Inferior parietal cortex (tissue), 1 donor: ENCODE data around the gene MEOX2.

Experiments used
- DNase-seq: peaks from one replicate; pipeline ENCODE4 v3.0.0-alpha.2; 2016; ENCODE audit errors: extremely low spot score

MEOX2 gene

DNA sequence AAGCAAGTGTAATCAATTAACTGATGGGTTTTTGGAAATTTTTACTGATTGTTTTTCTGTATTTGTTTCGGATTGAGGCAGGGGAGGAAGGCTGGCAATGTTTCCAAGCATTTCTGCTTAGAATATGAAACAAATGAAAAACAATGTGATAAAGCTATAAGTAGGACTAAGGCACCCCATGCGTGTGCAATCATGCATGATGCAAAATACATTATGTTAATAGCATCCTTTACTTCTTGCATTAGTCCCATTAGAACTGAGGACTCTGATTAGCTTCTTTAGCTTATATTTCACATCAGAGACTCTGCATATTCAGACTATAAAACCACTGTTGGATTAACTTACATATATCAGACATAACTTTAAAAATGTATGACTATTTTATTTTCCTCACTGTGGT, 76.0 kb downstream of the MEOX2 start:
- no peak for DNase-seq

DNA sequence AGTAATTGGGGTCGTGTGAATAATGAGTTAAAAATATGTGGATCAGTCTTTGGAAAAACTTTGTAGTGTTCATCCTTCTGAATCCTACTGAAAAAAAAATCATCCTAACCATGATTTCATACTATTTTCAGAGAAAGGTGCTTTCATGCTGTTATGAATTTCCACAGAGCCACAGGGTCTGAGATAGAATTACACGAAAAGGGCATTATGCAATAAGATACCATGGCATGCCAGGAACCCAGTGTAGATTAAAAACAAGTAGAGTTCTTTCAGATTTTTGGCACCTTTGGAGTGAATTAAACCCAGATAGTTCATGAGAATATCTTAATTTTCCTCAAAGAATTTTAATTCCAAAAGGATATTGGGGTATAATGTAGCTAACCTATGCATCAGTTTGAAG, 77.2 kb downstream of the MEOX2 start:
- no peak for DNase-seq

DNA sequence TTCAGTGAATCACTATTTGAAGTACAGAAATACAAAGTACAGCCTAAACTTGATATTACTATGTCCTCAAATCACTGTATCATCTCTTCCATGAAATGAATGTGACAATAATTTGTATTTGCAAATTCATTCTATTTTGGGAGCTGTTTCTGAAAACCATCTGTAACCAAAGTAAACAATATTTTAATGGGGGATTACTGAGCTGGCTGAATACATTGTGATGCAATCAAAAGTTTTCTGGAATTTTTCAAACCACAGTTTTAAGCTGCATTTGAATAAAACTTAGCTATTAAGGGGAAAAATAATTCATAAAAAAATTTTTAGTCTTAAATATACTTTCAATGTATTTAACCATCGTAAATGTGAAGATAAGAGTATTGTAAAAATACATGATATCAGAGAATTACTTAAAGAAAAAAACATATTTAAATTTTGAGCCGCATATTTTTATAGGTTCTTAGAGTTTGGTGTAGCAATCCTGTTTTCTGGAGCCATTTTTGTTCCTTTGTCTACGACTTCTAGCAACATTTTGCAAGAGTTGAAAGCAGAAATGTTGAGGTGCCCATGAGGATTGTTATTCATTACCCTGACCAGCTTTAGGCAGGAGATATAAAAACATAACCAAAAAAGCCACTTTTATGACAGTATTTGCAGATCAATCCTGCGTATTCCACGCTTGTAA, 78.8 kb downstream of the MEOX2 start:
- no peak for DNase-seq

DNA sequence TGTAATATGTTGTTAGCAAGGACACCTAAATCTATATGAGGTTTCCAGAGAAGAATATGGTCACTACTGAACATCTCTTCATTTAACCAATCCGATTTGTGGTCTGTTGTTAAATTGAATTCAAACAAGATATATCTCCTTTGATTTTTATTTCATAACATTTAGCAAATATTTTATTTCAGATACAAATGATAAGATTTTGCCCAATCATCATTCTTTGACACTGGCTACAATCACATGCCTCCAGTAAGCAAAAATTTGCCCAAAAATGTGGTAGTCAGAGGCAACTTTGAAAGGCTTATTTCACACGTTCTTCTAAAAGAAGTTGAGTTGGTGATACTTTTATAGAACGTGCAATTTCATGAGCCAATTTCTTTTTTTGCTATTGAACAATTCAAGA, 79.9 kb downstream of the MEOX2 start:
- DNase-seq: no peak

DNA sequence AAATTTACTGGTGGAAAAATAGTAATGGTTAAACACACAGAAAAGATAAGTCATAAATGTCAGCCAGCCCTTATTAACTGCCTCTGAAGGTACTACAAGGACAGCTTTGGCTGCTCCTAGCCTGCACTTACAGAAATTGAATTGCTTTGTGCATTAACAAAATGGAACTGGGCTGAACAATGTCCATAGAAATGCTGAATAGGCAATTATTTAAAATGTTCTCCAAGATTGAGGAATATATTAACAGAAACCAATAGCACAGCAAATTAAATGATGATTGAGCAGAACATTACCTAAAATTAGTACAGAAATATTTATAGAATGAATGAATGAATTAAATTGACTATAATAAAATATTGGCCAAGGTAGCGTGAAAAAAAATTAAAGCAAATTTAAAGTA, 82.3 kb downstream of the MEOX2 start:
- no peak for DNase-seq

DNA sequence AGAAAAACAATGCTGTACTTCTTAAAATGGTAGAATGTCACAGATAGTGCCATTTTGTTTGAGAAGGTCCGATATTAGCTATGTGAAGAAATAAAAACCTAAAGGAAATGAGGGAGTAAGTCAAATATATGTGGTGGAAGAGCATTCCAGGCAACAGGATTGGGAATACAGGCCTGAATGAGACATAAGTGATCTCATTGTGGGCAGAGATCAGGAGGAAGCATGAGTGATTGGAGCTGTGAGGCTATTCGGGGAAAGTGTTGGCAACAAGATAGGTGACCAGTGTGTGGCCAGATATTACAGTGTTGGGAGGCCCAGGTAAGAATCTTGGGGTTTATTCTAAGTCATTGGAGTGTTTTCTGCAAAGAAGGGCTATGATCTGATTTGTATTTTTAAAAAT, 83.4 kb downstream of the MEOX2 start:
- no peak for DNase-seq

DNA sequence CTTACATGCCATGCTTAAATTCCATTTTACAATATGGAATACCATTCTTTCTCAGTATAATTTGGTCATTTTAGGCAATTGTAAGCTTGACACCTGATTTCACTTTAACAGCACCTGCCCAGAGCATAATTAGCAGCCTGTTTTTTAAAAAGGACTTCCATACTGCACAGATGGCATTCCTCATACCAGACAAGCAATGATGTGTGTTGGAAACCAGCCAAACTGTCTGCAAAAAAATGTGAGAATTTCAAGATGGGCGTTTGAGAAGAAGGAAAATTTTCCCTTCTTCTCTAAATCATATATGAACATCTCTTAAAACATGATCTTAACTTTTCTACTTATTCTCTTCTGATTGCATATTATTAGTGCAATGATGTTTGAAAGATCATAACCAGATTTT, 84.2 kb downstream of the MEOX2 start:
- no peak for DNase-seq

DNA sequence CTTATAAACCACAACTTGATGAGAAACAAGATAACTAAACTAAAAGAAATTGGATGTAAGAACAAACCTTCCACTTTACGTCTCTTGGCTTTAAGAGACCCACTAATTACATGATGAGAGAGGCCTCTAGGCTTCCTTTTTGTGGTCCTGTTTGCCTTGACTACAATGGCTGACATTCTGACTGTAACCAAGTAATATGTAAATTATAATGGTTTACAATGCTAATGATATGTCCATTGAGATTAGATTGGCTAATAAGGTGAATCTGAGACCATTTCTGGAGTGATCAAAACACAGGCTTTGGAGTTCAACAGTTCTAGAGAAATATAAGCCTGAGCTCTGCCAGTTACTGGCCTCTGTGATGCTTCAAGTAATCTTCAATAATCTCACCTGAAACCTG, 85.3 kb downstream of the MEOX2 start:
- DNase-seq: no peak

DNA sequence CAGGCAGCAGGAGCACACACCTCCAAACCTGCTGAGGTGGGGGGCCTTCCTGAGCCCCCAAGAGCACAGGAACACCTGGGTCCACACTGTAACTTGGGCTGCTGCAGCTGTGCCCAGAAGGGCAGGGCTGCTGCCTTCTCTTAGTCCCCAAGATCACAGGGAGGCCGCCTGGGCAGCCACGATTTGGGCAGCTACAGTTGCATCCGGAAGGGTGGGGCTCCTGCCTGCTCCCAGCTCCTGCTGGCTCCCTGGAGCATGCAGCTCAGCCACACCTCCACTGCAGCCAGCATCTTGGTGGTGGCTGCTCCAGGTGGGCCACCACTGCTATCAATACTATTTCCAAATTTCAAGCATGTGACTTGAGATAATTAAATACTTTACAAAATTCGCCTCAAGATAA, 86.2 kb downstream of the MEOX2 start:
- no peak for DNase-seq

DNA sequence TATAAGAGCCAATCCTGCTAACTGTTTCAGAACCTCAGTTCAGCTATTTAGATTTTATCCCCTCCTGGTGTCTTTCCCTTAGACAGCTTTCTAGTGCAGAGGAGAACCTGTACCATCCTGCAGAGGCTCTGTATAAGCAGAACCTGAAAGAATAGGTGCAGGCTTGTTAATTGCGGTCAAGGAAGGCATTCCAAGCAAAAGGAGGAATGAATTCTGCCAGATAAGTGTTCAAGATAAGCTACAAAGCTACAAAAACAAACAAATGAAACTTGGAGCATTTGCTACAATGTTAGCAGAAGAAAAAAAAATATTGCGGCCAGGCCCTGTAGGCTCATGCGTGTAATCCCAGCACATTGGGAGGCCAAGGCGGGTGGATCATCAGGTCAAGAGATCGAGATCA, 92.0 kb downstream of the MEOX2 start:
- no peak for DNase-seq

DNA sequence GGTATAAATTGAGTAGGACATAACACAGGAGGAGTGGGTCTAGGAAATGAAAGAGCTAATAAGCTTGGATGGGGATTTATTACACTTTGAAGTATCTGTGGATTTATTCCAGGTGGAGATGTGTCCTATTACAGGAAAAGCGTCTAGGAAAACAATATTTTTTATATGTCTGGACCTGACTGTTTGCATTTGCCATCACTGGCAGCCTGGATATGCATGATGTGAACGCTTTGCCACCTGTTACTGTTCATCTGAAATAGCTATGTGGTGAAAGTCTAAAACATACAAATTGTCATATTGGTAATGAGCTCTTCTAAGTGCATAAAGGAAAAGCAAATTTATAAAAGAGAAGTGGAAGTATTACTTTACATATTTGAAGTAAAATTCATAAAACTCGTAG, 93.1 kb downstream of the MEOX2 start:
- no peak for DNase-seq

DNA sequence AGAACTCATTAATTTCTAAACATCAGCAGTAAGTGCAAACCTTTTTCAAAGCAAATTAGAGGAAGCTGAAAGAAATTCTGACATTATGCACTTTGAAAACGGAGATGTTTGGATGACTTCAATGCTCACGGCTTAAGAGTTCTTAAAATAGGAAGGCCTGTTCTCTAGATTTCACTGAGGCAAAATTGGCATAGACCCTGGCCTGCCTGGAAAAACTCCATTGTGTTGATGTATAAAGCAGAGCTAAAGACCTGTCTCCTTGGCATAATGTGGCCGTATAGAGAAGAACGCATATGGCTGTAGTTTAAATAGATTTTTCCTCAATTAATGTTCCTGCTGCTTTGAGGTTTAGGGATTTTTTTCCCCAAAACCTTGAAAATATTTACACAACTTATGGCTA, 100.2 kb downstream of the MEOX2 start:
- DNase-seq: no peak

DNA sequence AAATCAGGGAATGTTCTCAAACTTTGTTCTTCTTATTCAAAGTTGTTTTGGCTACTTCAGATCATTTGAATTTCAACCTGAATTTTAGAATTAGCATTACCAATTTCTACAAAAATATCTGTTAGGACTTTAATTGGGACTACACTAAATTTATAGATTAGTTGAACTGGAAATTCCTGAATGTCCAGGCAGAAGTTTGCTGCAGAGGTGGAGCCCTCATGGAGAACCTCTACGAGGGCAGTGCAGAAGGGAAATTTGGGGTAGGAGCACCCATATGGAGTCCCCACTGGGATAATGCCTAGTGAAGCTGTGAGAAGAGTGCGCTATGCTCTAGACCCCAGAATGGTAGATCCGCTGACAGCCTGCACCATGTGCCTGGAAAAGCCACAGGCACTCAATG, 101.9 kb downstream of the MEOX2 start:
- DNase-seq: no peak

DNA sequence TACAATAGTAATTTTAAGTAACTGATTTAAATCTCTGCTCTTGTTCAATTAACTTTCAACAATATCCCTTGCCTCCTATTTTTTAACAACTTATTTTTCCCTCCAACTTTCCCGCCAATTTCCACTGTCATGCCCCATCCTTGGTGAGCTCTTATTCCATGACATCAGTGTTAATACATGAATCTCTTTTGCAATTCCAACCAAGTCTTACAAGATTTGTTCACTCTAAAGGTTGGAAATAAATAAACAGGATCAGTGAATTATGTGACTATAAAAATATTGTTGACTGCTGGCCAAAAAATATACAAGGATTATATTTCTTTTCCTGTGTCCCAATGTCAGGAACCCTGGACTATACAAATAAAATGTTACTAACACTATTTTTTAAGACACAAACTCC, 103.7 kb downstream of the MEOX2 start:
- DNase-seq: no peak

DNA sequence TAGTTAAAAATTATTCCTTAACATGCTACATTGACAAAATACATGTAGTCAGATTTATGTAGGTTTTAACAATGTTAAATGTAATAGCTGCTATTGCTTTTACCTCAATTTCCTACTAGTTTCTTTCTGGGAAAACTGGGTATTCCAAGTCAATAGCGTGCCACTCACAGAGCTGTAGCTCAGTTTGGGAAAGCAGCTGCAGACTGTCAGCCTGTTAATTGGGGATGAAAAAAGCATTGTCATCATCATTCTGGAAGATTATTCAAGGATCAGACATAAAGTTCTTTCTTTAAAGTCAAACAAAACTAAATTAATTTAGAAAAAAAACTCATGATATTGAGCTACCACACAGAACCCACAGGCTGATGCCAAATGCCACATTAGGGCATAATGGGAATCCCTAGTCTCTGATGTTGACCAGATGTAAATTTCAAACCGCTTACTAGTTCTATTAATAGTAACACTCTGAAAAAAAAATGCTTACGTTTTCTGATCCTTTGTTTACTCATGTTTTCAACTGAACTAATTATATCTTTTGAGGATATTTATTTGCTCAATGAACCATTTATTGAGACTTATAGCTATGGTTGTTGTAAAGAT, 105.0 kb downstream of the MEOX2 start:
- no peak for DNase-seq

DNA sequence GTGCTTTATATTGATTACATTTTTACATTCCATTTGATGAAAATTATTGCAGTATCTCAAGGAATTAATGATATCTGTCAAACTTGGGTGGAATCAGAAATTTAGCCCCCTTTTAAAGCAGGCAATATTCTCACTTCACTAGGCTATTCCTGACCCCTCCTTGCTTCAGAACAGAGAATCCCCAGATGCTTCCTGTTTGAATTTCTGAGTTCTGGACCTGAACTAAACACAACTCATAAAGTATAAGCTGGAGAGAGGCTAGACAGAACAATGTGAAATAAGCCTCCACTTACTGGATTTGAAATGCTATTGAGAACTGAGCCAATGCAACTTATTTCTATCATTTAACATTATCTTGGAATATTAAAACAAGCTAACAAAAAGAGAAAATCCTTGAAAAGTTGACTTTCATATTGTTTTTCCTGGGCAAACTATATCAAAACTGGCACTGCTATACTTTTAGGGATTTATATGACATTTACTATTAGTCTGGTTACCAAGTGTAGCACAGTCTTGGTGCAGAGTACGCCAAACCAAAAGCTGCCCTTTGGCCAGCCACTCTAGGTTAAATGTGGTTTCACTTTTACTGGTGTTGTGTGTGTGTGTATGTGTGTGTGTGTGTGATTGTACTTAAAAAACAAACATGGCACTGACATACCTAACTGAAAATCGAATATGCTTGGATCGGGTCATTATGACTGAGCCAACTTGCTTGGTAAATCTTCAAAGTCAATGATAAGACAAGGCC, 105.7 kb downstream of the MEOX2 start:
- DNase-seq: no peak

DNA sequence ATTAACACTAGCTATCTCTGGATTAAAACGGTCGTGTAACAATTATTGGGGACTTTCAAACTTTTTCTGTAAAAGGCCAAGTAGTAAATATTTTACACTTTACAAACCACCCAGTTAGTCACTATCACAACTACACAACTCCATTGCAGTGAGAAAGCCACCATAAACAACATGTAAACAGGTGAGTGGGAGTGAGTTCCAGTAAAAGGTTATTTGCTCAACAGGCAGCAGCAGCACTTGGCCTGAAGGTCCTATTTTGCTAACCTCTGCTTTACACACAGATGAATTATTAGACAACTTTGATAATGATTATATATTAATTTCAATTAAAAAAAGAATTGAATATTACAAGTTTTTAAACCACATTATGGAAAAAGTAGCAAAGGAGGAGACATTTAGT, 108.9 kb downstream of the MEOX2 start:
- DNase-seq: no peak

DNA sequence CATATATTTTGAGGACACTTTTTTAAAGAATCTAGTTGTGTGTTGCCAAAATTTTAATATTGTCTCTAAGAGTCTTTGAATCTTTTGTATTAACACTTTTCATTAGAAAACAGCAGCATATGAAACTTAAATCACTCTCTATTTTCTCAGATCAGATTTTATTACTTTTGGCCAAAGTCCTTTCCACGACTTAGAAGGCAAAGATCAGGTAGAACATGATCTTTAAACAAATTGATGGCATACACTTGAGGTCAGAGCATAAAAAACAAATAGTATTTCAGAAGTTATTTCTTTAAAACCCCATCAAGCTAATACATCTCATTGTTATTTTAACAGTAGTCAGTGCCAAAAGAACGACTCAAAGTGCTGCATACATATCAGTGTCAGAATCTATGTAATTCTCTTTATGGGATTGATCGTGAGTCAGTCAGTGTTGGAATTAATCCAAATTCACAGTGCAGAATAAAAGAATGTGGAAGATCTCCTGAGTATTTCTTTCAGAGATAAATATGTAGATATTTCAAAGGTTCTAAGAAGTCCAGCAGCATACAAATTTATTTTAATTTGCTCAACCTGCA, 115.1 kb downstream of the MEOX2 start:
- no peak for DNase-seq

DNA sequence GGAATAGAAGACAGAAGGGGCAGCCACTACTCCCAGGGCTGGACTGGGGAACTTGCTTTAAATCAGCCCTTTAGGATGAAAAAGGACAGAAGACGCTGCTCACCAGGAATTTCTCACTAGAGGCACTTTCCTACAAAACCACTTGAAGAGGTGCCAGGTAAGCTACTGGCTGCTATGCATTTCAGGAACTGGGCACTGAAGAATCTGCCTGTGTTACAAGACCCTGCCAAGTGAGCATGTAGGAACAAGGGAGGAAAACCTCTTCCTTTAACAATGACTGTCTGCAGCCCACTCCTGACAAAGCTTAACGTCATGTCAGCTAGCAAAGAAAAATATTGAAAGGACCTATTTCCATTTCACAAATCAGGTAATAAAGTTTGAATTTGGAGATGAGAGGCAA, 118.8 kb downstream of the MEOX2 start:
- DNase-seq: no peak

DNA sequence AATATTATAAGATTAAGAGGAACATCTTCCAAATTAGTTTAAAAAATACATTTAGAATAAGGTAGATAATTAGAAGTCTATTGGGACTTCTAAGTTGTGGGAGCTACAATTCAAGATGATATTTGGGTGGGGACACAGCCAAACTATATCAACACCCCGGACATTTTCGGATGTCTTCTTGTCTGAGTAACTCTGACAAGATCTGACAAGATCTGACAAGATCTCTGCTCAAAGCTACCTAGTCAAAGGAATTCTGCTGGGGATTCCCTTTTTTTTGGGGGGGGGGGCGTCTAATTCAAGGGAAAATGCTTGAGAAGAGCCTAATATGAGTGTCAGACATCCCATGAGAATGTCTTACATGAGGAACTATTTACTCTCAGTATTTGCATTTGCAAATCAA, 119.4 kb downstream of the MEOX2 start:
- DNase-seq: no peak

DNA sequence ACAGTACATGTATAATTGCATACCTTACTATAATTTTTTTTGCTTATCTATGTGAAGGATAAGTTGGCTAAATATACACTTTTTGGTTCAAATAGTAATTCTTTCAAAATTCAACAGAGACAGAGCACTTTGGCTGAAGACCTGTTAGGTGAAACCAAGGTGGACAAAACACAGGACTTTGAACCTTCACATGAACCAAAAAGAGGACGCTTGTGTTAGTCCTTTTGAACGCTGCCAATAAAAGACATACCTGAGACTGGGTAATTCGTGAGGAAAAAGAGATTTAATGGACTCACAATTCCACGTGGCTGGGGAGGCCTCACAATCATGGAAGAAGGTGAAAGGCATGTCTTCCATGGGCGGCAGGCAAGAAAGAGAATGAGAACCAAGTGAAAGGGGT, 120.0 kb downstream of the MEOX2 start:
- no peak for DNase-seq

DNA sequence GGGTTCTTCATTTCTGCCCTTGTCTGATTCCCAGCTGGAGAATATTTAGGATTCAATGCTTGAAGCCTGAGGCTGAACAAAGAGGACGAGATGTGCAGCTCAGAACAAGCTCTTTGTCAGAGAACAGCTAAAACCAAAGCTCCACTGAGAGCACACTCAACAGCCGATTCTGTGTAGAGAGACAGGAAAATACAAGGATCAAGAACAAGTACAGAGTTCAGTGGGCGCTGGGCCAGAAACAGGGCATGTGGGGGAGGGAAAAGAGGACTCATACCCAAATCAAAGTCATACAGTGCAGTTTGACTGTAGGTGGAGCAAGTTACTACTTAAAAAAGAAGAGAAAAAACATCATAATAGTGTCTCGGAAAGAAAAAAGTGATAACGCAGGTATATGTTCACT, 124.6 kb downstream of the MEOX2 start, which contains the start of gene AGMO:
TSS of gene AGMO (minus strand) at position 181 of the 400 bp plus-strand sequence.
- peak; percentile 72 for DNase-seq
